PC-3 (cell line): Measurements from ENCODE around the gene CCDC91.

ENCODE experiments used
- CTCF ChIP-seq: fragments of 300-600 bp; sonication (generic); conservative IDR thresholded peaks from 2 replicates; pipeline ENCODE4 v1.5.1; 2017; ENCODE audit warnings: antibody characterized with exemption, low read depth, mild to moderate bottlenecking, low read length
- EZH2phosphoT487 ChIP-seq: fragments of 300-600 bp; sonication (generic); IDR thresholded peaks from 2 replicates; pipeline ENCODE4 v1.6.1; 2018; ENCODE audit warnings: mild to moderate bottlenecking, antibody characterized with exemption, low read length, borderline replicate concordance

- TF ChIP-seq EZH2phosphoT487 (no peak), CTCF (peak; percentile 75)
These were observed 47.2 kb downstream of the CCDC91 start for GRCh38 chr12:28237423-28237822.
